HepG2 (cell line): ENCODE measurements around the gene SOX14.

Experiments used
- EZH2 ChIP-seq: conservative IDR thresholded peaks from 2 replicates; pipeline ENCODE4 v1.6.1; 2012; ENCODE audit warnings: mild to moderate bottlenecking, low read depth, low read length, moderate library complexity
- JUND ChIP-seq: sonication (generic); formaldehyde crosslinking; IDR thresholded peaks from 2 replicates; pipeline ENCODE4 v1.8.0; 2022; ENCODE audit warnings: mild to moderate bottlenecking, missing genetic modification reagents
- NR3C1 ChIP-seq: sonication (generic); formaldehyde crosslinking; IDR thresholded peaks from 2 replicates; pipeline ENCODE4 v1.4.0; 2020; ENCODE audit warnings: missing genetic modification reagents
- SRF ChIP-seq: IDR thresholded peaks from 2 replicates; pipeline ENCODE4 v1.6.1; 2011; ENCODE audit warnings: mild to moderate bottlenecking, low read depth, low read length, moderate library complexity
- STAT5B ChIP-seq: sonication (generic); formaldehyde crosslinking; IDR thresholded peaks from 2 replicates; pipeline ENCODE4 v1.4.0; 2020; ENCODE audit warnings: missing genetic modification reagents
- TF ChIP-seq, protein P1 (sequence below): sonication (generic); formaldehyde crosslinking; IDR thresholded peaks from 2 replicates; pipeline ENCODE4 v1.5.0; 2020; ENCODE audit warnings: mild to moderate bottlenecking, missing genetic modification reagents, moderate library complexity

DNA sequence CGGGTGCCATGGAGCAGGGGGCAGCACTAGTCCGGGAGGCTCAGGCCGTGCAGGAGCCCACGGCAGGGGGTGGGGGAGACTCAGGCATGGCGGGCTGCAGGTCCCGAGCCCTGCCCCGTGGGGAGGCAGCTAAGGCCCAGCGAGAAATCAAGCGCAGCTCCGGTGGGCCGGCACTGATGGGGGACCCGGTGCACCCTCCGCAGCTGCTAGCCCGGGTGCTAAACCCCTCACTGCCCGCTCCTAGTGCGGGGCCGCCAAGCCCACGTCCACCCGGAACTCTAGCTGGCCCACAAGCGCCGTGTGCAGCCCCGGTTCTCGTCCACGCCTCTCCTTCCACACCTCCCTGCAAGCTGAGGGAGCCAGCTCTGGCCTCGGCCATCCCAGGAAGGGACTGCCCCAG is 49.6 kb upstream of the SOX14 start:
- TF ChIP-seq STAT5B (CRISPR knock-in tag) (no peak), EZH2 (no peak), SRF (no peak), NR3C1 (CRISPR knock-in tag) (no peak), JUND (CRISPR knock-in tag) (no peak)
- TF ChIP-seq, protein P1, sequence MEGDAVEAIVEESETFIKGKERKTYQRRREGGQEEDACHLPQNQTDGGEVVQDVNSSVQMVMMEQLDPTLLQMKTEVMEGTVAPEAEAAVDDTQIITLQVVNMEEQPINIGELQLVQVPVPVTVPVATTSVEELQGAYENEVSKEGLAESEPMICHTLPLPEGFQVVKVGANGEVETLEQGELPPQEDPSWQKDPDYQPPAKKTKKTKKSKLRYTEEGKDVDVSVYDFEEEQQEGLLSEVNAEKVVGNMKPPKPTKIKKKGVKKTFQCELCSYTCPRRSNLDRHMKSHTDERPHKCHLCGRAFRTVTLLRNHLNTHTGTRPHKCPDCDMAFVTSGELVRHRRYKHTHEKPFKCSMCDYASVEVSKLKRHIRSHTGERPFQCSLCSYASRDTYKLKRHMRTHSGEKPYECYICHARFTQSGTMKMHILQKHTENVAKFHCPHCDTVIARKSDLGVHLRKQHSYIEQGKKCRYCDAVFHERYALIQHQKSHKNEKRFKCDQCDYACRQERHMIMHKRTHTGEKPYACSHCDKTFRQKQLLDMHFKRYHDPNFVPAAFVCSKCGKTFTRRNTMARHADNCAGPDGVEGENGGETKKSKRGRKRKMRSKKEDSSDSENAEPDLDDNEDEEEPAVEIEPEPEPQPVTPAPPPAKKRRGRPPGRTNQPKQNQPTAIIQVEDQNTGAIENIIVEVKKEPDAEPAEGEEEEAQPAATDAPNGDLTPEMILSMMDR (CRISPR knock-in tag), result no peak
